Measurements from ENCODE around the gene ZNF557.

The ZNF557 gene

DNA sequence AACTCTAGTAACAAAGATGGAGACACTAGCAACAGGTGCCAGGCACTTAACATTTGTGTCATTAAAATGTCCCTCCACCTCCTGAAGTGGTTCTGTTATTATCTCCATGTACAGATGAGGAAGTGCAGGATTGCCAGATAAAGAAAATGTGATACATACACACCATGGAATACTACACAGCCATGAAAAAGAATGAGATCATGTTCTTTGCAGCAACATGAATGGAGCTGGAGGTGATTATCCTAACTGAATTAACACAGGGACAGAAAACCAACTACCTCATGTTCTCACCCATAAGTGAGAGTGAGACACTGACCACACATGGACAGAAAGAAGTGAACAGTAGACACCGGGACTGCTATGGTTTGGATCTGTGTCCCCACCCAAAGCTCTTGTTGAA, 60.5 kb downstream of the ZNF557 start:
- DNase-seq, result no peak

- DNase-seq, result no peak
Observed at GRCh38 chr19:7132054-7132453, 62.6 kb downstream of the ZNF557 start.

DNA sequence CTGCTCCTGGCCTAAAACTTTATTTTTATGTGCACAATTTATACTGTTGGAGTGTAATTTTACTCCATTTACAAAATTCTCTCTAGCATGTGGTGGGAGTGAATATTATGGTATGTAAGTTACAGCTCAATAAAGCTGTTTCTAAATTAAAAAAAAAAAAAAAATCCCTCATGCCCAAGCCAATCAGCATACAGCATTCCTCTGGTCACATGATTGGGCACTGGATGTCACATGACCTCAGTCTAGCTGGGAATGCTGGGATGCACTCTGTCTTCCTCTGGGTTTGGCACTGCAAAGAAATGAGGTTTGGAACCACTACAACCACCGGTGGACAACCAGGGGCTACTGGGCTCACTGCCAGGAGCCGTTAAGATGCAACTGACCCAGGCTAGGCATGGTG, 67.6 kb downstream of the ZNF557 start:
- DNase-seq, result no peak
